ENCODE results near the gene TMEM119. TPM values are rescaled to one million over a fixed set of nuclear protein-coding genes. Genes with fewer than 3 reads are reported as not detected.

TMEM119 gene
- total and polyA plus RNA-seq, 9 of the 15 experiments (the other 6 are each of a cell fraction or from before 2014, with no cell fraction given): 0.18 TPM; not detected in 8

DNA sequence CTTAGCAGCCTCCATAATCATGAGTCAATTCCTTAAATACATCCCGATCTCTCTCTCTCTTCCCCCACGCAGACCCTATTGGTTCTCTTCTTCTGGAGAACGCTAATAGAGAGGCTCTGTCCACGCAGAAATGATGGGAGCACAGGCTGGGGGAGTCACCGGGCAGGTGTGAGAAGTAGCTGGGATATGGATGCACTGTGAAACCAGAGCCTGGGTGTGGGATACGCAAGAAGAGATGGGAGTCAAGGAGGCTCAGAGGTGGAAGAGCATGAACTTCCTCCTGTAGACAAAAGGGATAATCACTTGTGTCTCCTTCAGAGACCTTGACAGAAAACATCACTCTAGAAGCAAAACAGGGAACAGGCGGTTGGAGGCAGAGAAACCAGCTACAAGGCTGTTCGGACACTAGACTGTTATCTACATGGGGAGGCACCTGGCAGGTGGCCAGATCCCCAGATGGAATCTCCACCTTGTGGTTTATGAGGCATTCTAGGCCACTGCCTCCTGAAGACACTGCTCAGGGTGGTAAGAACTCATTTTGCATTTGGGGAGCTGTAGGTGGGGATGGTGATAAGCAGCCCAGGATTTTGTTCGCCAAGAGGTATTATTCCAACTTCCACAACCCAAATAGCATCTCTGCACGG, 43.0 kb upstream of the TMEM119 start (continued):
- TF ChIP-seq, protein P1, sequence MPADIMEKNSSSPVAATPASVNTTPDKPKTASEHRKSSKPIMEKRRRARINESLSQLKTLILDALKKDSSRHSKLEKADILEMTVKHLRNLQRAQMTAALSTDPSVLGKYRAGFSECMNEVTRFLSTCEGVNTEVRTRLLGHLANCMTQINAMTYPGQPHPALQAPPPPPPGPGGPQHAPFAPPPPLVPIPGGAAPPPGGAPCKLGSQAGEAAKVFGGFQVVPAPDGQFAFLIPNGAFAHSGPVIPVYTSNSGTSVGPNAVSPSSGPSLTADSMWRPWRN (IDR thresholded peaks at IDR 0.05; ENCODE audit: low read depth): 0 out of 2 replicates have a peak, but pooled peaks have one; percentile 36
- no peak for TF ChIP-seq ZNF354B (CRISPR knock-in tag; IDR thresholded peaks at IDR 0.05)
- TF ChIP-seq CTCF (IDR thresholded peaks at IDR 0.05 in 2 of 3, conservative IDR thresholded peaks at IDR 0.05 in 1 of 3; ENCODE audit: insufficient read depth in 2 of 3, low read depth in 1 of 3, low read length in 3 of 3): peak in 2 of 3 experiments; percentile 21 to 33; a peak in 3 of 6 replicates
- TF ChIP-seq HSF4 (CRISPR knock-in tag; IDR thresholded peaks at IDR 0.05; ENCODE audit: borderline replicate concordance): no peak
- 0 out of 2 replicates have a peak, but pooled peaks have one; percentile 28 for TF ChIP-seq BHLHE40 (IDR thresholded peaks at IDR 0.05; ENCODE audit: low read length)
- no peak for TF ChIP-seq NR2C2 (CRISPR knock-in tag; IDR thresholded peaks at IDR 0.05)
- TF ChIP-seq NR2C2 (tag; IDR thresholded peaks at IDR 0.05): peak; percentile 19; the same call in 1 of the 2 replicates
- no peak for TF ChIP-seq GABPB2 (CRISPR knock-in tag; conservative IDR thresholded peaks at IDR 0.05)
- TF ChIP-seq, protein P2, sequence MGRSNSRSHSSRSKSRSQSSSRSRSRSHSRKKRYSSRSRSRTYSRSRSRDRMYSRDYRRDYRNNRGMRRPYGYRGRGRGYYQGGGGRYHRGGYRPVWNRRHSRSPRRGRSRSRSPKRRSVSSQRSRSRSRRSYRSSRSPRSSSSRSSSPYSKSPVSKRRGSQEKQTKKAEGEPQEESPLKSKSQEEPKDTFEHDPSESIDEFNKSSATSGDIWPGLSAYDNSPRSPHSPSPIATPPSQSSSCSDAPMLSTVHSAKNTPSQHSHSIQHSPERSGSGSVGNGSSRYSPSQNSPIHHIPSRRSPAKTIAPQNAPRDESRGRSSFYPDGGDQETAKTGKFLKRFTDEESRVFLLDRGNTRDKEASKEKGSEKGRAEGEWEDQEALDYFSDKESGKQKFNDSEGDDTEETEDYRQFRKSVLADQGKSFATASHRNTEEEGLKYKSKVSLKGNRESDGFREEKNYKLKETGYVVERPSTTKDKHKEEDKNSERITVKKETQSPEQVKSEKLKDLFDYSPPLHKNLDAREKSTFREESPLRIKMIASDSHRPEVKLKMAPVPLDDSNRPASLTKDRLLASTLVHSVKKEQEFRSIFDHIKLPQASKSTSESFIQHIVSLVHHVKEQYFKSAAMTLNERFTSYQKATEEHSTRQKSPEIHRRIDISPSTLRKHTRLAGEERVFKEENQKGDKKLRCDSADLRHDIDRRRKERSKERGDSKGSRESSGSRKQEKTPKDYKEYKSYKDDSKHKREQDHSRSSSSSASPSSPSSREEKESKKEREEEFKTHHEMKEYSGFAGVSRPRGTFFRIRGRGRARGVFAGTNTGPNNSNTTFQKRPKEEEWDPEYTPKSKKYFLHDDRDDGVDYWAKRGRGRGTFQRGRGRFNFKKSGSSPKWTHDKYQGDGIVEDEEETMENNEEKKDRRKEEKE (IDR thresholded peaks at IDR 0.05; ENCODE audit: borderline replicate concordance in 1 of 2, control insufficient read depth in 1 of 2, low read depth in 2 of 2, low read length in 1 of 2): no peak
- TF ChIP-seq NCOR1 (IDR thresholded peaks at IDR 0.05): peak; percentile 48
- TF ChIP-seq, protein P3, sequence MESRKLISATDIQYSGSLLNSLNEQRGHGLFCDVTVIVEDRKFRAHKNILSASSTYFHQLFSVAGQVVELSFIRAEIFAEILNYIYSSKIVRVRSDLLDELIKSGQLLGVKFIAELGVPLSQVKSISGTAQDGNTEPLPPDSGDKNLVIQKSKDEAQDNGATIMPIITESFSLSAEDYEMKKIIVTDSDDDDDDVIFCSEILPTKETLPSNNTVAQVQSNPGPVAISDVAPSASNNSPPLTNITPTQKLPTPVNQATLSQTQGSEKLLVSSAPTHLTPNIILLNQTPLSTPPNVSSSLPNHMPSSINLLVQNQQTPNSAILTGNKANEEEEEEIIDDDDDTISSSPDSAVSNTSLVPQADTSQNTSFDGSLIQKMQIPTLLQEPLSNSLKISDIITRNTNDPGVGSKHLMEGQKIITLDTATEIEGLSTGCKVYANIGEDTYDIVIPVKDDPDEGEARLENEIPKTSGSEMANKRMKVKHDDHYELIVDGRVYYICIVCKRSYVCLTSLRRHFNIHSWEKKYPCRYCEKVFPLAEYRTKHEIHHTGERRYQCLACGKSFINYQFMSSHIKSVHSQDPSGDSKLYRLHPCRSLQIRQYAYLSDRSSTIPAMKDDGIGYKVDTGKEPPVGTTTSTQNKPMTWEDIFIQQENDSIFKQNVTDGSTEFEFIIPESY (CRISPR knock-in tag; IDR thresholded peaks at IDR 0.05): peak; percentile 41; the same call in 1 of the 2 replicates
- TF ChIP-seq ERF (CRISPR knock-in tag; IDR thresholded peaks at IDR 0.05): no peak; the same call in 1 of the 2 replicates
- TF ChIP-seq CBX3 (IDR thresholded peaks at IDR 0.05; ENCODE audit: borderline replicate concordance in 1 of 2, low read length in 2 of 2): peak in 1 of 2 experiments; percentile 65; a peak in 1 of 3 replicates
- TF ChIP-seq, protein P4, sequence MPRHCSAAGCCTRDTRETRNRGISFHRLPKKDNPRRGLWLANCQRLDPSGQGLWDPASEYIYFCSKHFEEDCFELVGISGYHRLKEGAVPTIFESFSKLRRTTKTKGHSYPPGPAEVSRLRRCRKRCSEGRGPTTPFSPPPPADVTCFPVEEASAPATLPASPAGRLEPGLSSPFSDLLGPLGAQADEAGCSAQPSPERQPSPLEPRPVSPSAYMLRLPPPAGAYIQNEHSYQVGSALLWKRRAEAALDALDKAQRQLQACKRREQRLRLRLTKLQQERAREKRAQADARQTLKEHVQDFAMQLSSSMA (CRISPR knock-in tag; IDR thresholded peaks at IDR 0.05): no peak
- TF ChIP-seq GATA2 (CRISPR knock-in tag; IDR thresholded peaks at IDR 0.05): peak; percentile 89
- TF ChIP-seq DMBX1 (CRISPR knock-in tag; IDR thresholded peaks at IDR 0.05; ENCODE audit: borderline replicate concordance): peak; percentile 18; the same call in 1 of the 2 replicates
- TF ChIP-seq E2F1 (CRISPR knock-in tag; IDR thresholded peaks at IDR 0.05): no peak
